Measurements from ENCODE around the gene STK11IP. TPM values are rescaled to one million over a fixed set of nuclear protein-coding genes. Genes with fewer than 3 reads are reported as not detected.

STK11IP gene
- total and polyA plus RNA-seq, 10 of the 15 experiments (the other 5 are each of a cell fraction or from before 2014, with no cell fraction given), result 0.42 to 24.0 (median 11.4) TPM

- TF ChIP-seq SMARCA5 (IDR thresholded peaks at IDR 0.05) (no peak), GABPA (IDR thresholded peaks at IDR 0.05; ENCODE audit: low read depth) (no peak), PML (IDR thresholded peaks at IDR 0.05; ENCODE audit: low read length) (no peak), NFYB (IDR thresholded peaks at IDR 0.05; ENCODE audit: insufficient read depth, low read depth, low read length) (no peak), POLR2A (IDR thresholded peaks at IDR 0.05; ENCODE audit: low read depth, low read length) (no peak), ZBTB33 (IDR thresholded peaks at IDR 0.05) (no peak), HDAC2 (IDR thresholded peaks at IDR 0.05) (no peak), STAT1 (conservative IDR thresholded peaks at IDR 0.05) (no peak), ZNF384 (IDR thresholded peaks at IDR 0.05; ENCODE audit: borderline replicate concordance, low read depth, low read length) (no peak), ATF2 (IDR thresholded peaks at IDR 0.05; ENCODE audit: low read length) (no peak)
Measured at GRCh38 chr2:219634171-219634940, 36.7 kb downstream of the STK11IP start (continued).
